ENCODE results near the gene WNK2. TPM values are rescaled to one million over a fixed set of nuclear protein-coding genes. Genes with fewer than 3 reads are reported as not detected.

The WNK2 gene
- total RNA-seq, 1 donor from 2014 or later: 9.7 TPM

DNA sequence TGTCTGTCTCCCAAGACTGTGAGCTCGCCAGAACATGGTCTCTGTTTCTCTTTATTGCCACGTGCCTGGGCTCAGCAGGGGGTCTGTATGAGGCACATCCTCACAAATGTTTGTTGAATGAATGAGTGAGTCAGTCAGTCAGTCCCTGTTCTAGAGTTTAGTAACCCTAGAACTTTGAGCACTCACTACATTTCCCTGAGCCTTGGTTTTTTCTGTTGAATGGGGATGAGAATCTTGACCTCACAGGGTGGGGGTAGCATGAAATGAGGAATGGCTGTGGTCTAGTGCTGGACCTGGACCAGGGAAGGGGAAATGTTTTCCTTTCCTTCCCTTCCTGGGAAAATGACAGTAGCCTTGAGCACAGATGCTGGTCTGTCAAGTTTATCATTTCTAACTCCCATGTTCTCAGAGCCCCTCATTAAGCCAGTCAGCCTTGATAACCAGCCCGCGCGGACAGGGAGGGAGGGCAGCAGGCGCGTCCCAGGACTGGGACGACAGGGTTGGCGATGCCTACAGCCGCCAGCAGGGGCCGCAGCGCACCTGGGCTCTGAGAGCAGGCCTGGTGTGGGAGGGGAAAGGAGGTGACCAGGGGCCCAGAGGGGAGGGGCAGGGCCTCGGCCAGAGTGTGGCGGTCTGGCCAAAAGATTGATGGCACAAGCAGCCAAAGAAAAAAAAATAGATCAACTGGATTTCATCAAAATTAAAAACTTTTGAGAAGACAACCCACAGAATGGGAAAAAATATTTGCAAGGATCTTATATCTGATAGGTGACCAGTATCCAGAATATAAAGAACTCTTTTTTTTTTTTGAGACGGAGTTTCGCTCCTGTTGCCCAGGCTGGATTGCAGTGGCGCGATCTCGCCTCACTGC is 24.1 kb upstream of the WNK2 start:
- TF ChIP-seq, protein P1, sequence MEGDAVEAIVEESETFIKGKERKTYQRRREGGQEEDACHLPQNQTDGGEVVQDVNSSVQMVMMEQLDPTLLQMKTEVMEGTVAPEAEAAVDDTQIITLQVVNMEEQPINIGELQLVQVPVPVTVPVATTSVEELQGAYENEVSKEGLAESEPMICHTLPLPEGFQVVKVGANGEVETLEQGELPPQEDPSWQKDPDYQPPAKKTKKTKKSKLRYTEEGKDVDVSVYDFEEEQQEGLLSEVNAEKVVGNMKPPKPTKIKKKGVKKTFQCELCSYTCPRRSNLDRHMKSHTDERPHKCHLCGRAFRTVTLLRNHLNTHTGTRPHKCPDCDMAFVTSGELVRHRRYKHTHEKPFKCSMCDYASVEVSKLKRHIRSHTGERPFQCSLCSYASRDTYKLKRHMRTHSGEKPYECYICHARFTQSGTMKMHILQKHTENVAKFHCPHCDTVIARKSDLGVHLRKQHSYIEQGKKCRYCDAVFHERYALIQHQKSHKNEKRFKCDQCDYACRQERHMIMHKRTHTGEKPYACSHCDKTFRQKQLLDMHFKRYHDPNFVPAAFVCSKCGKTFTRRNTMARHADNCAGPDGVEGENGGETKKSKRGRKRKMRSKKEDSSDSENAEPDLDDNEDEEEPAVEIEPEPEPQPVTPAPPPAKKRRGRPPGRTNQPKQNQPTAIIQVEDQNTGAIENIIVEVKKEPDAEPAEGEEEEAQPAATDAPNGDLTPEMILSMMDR (IDR thresholded peaks at IDR 0.05; ENCODE audit: insufficient read depth, low read length, poor library complexity, severe bottlenecking): peak; percentile 99
- Histone ChIP-seq H3K36me3 (ENCODE audit: control insufficient read depth, insufficient read depth, low read length) (no peaks in the 10 kb centered on the region), H3K4me3 (ENCODE audit: low read depth, low read length) (no peak overlapping the region), H3K27me3 (ENCODE audit: control insufficient read depth, insufficient read depth, low read length) (no peaks in the 10 kb centered on the region)
- DNase-seq (ENCODE audit: low read depth): peak; percentile 19

- Histone ChIP-seq H3K36me3 (ENCODE audit: control insufficient read depth, insufficient read depth, low read length) (no peaks in the 10 kb centered on the region), H3K27me3 (ENCODE audit: control insufficient read depth, insufficient read depth, low read length) (no peaks in the 10 kb centered on the region), H3K4me3 (ENCODE audit: low read depth, low read length) (no peak overlapping the region)
- TF ChIP-seq, protein P1 (IDR thresholded peaks at IDR 0.05; ENCODE audit: insufficient read depth, low read length, poor library complexity, severe bottlenecking): no peak
- DNase-seq (ENCODE audit: low read depth): no peak
These were observed 22.0 kb upstream of the WNK2 start for GRCh38 chr9:93161786-93162562.

- TF ChIP-seq, protein P1 (IDR thresholded peaks at IDR 0.05; ENCODE audit: insufficient read depth, low read length, poor library complexity, severe bottlenecking): no peak
- no peaks in the 10 kb centered on the region for H3K36me3 ChIP-seq (ENCODE audit: control insufficient read depth, insufficient read depth, low read length)
- DNase-seq (ENCODE audit: low read depth): no peak
- H3K4me3 ChIP-seq (ENCODE audit: low read depth, low read length): no peak overlapping the region
- H3K27me3 ChIP-seq (ENCODE audit: control insufficient read depth, insufficient read depth, low read length): no peaks in the 10 kb centered on the region
These were observed 19.9 kb upstream of the WNK2 start for GRCh38 chr9:93164085-93164484.

DNA sequence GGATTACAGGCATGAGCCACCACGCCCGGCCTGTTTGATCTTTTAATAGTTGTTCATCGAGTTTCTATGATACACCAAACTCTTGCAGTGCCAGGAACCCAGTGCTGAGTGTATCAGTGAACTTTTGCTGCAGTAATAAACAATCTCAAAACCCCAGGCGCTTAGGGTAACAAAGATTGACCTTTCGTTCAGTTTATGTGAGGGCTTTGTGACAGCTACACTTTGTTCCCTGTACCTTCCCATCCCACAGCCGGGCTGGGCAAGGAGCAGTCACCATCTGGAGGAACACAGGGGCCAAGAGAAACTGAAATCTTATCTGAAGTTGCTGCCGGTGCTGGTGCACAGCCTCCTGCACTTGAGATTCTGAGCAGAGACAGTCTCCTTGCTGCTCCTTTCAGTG is 17.2 kb upstream of the WNK2 start:
- H3K4me3 ChIP-seq (ENCODE audit: low read depth, low read length): no peak overlapping the region
- DNase-seq (ENCODE audit: low read depth): no peak
- peaks cover 2% of the 10 kb centered on the region for H3K27me3 ChIP-seq (ENCODE audit: control insufficient read depth, insufficient read depth, low read length)
- no peaks in the 10 kb centered on the region for H3K36me3 ChIP-seq (ENCODE audit: control insufficient read depth, insufficient read depth, low read length)
- TF ChIP-seq, protein P1 (IDR thresholded peaks at IDR 0.05; ENCODE audit: insufficient read depth, low read length, poor library complexity, severe bottlenecking): no peak

- peaks cover 2% of the 10 kb centered on the region for H3K27me3 ChIP-seq (ENCODE audit: control insufficient read depth, insufficient read depth, low read length)
- no peaks in the 10 kb centered on the region for H3K36me3 ChIP-seq (ENCODE audit: control insufficient read depth, insufficient read depth, low read length)
- no peak overlapping the region for H3K4me3 ChIP-seq (ENCODE audit: low read depth, low read length)
- TF ChIP-seq, protein P1 (IDR thresholded peaks at IDR 0.05; ENCODE audit: insufficient read depth, low read length, poor library complexity, severe bottlenecking): no peak
- DNase-seq (ENCODE audit: low read depth): no peak
These were observed 16.8 kb upstream of the WNK2 start for GRCh38 chr9:93167185-93167584.
